ENCODE results near the gene FHOD3. TPM values are rescaled to one million over a fixed set of nuclear protein-coding genes. Genes with fewer than 3 reads are reported as not detected.

FHOD3 gene
- total and polyA plus RNA-seq, 2 of the 4 experiments (the other 2 are of a cell fraction), result 14.6 to 16.0 TPM

DNA sequence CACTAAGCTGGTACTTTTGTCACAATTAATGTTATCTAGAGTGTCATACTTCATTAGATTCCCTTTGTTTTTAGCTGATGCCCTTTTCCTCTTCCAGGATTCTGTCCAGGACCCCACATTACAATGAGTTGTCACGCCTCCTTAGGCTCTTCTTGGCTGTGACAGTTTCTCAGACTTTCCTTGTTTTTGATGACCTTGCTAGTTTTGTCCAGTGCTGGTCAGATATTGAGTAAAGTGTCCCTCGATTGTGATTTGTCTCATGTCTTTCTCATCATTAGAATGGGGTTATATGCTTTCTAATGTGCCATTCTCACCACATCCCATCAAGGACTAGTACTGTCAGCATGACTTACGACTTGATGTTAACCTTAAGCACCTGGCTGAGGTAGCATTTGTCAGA is 162.3 kb downstream of the FHOD3 start:
- intact Hi-C loops (cut with micrococcal nuclease), result no loop called here
- no peak overlapping the region for H3K23ac ChIP-seq (ENCODE audit: low read depth, low read length)
- H2AK5ac ChIP-seq (ENCODE audit: low read depth, low read length), result no peak overlapping the region
- ChIA-PET CTCF (no interaction called here), POLR2A (ENCODE audit: unreplicated experiment) (no interaction called here)
- H3K9me1 ChIP-seq (ENCODE audit: insufficient read depth, low read length), result peaks cover 12% of the 10 kb centered on the region; the same call in 1 of the 2 replicates
- H2BK20ac ChIP-seq (ENCODE audit: low read depth, low read length), result no peak overlapping the region
- no peak overlapping the region for H3K9ac ChIP-seq (ENCODE audit: low read depth, low read length)
- dilution Hi-C loops (cut with HindIII; ENCODE audit: low sequenced_read_pairs, unreplicated experiment), result no loop called here
- no CpG with 5 or more reads among the region's 3 CpGs for WGBS, 2 experiments (ENCODE audit: extremely low coverage in 2 of 2, insufficient read length in 1 of 2)
- no peak overlapping the region for H3K56ac ChIP-seq (ENCODE audit: extremely low read depth, insufficient read depth, low read length)
- H3K18ac ChIP-seq (ENCODE audit: low read depth, low read length), result no peak overlapping the region
- no peak for ATAC-seq (ENCODE audit: low read depth)
- no peak overlapping the region for H4K91ac ChIP-seq (ENCODE audit: insufficient read depth, low read depth, low read length)
- no peaks in the 10 kb centered on the region for H3K36me3 ChIP-seq (ENCODE audit: control insufficient read depth, insufficient read depth, low read length)
- no peak overlapping the region for H3K4ac ChIP-seq (ENCODE audit: low read depth, low read length)
- H4K8ac ChIP-seq (ENCODE audit: low read depth in 2 of 2, low read length in 2 of 2), result no peak overlapping the region
- peaks cover 11% of the 10 kb centered on the region for H3K4me1 ChIP-seq (ENCODE audit: control insufficient read depth, insufficient read depth, low read length)
- TF ChIP-seq RAD21 (IDR thresholded peaks at IDR 0.05; ENCODE audit: low read length) (no peak), MAFK (IDR thresholded peaks at IDR 0.05; ENCODE audit: low read depth, low read length) (peak; percentile 85)
- H2AFZ ChIP-seq (replicated peaks; ENCODE audit: low read length, poor library complexity), result no peak overlapping the region
- 0 out of 4 replicates have a peak, but pooled peaks cover 0 to 8% of the 10 kb centered on the region in 2 experiments for H3K79me1 ChIP-seq (ENCODE audit: low read depth in 1 of 2, low read length in 2 of 2)
- no peak overlapping the region for H3K4me3 ChIP-seq (ENCODE audit: insufficient read depth, low read depth, low read length)
- H2BK120ac ChIP-seq (ENCODE audit: low read depth, low read length), result no peak overlapping the region
- no peak overlapping the region for H3K14ac ChIP-seq (replicated peaks; ENCODE audit: low read depth, low read length)
- H2BK5ac ChIP-seq (ENCODE audit: low read depth, low read length, poor library complexity, severe bottlenecking), result no peak overlapping the region
- H3K9me3 ChIP-seq (ENCODE audit: control insufficient read depth, insufficient read depth, low read length), result no peaks in the 10 kb centered on the region
- DNase-seq, result no peak
- 0 out of 2 replicates have a peak, but pooled peaks cover 6% of the 10 kb centered on the region for H4K20me1 ChIP-seq (ENCODE audit: insufficient read depth, low read length)
- in situ Hi-C loops (cut with MboI; ENCODE audit: low sequenced_read_pairs), result no loop called here
- no TSS peak for BruUV-seq (replicated peaks)
- no peak overlapping the region for H4K5ac ChIP-seq (ENCODE audit: low read depth, low read length)
- no peak overlapping the region for H2AK9ac ChIP-seq (replicated peaks; ENCODE audit: low read depth, low read length, poor library complexity)
- no peak overlapping the region for H3K4me2 ChIP-seq (ENCODE audit: low read depth, low read length)
- no peaks in the 10 kb centered on the region; the same call in none of the 2 replicates for H3K27me3 ChIP-seq (ENCODE audit: control insufficient read depth, insufficient read depth, low read length)
- H3K27ac ChIP-seq (ENCODE audit: insufficient read depth, low read length), result no peak overlapping the region
- H2BK15ac ChIP-seq (ENCODE audit: low read depth, low read length), result no peak overlapping the region

Data from IMR-90 (cell line).